Measurements from ENCODE around the gene FGFR2. TPM values are rescaled to one million over a fixed set of nuclear protein-coding genes. Genes with fewer than 3 reads are reported as not detected.
"Not testable (repeated sequence)": the region's sequence is repeated elsewhere in the genome, so short reads cannot be mapped to it uniquely, and the experiment has no call there.

Gene FGFR2
- total RNA-seq, 1 experiment from 2014 or later, result 19.7 TPM

DNA sequence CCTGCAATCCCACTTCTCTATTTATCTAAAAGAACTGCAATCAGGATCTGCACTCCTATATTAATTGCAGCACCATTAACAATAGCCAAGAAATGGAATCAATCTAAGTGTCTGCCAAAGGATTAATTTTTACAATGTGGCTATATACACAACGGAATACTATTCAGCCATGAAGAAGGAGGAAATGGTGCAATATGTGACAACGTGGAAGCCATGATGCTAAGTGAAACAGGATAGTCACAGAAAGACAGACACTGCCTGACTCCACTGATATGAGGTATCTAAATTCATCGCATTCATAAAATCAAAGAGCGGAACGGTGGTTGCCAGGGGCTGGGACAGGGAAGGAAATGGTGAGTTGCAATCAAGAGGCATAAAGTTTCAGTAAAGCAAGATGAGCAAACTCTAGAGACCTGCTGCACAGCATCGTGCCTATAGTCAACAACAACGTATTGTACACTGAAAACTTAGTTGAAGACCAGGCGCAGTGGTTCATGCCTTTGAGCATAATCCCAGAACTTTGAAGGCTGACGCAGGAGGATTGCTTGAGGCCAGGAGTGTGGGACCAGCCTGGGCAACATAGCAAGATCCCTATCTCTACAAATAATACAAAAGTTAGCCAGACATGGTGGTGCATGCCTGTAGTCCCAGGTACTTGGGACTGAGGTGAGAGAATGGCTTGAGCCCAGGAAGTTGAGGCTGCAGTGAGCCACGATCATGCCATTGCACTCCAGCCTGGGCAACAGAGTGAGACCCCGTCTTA, 76.3 kb downstream of the FGFR2 start:
- BruUV-seq (replicated peaks), result no TSS peak
- DNase-seq (ENCODE audit: low read depth, low spot score) (no peak), ATAC-seq (no peak)
- H3K4me2 ChIP-seq (ENCODE audit: low read length), result no peak overlapping the region
- H3K9ac ChIP-seq (ENCODE audit: low read length), result no peak overlapping the region
- H4K20me1 ChIP-seq (ENCODE audit: insufficient read depth), result no peaks in the 10 kb centered on the region
- ChIA-PET CTCF (no interaction called here), POLR2A (no interaction called here), RAD21 (ENCODE audit: low non-redundant PET in 1 of 2, low total read pairs in 2 of 2, uncharacterized antibody in 2 of 2, unreplicated experiment in 2 of 2) (no interaction called here)
- H3K9me3 ChIP-seq (ENCODE audit: control insufficient read depth in 1 of 2, insufficient read depth in 1 of 2, low read depth in 1 of 2, low read length in 2 of 2), result no peaks in the 10 kb centered on the region
- no peaks in the 10 kb centered on the region for H3K79me2 ChIP-seq (ENCODE audit: insufficient read depth, low read length)
- no peaks in the 10 kb centered on the region for H3K9me2 ChIP-seq (ENCODE audit: insufficient read depth)
- H3K4me1 ChIP-seq (ENCODE audit: control insufficient read depth in 1 of 2, insufficient read depth in 2 of 2, low read length in 2 of 2), result no peaks in the 10 kb centered on the region
- H3K36me3 ChIP-seq (ENCODE audit: control insufficient read depth in 1 of 2, insufficient read depth in 2 of 2, low read length in 2 of 2), result no peaks in the 10 kb centered on the region
- H3K27ac ChIP-seq (ENCODE audit: low read depth, low read length), result no peak overlapping the region
- no peaks in the 10 kb centered on the region for H3K27me3 ChIP-seq (ENCODE audit: insufficient read depth, low read length)
- H3K4me3 ChIP-seq (replicated peaks in 1 of 2; ENCODE audit: low read depth in 1 of 2, low read length in 2 of 2), result no peak overlapping the region
- intact Hi-C loops (cut with micrococcal nuclease), result no loop called here
- no peak overlapping the region for H2AFZ ChIP-seq (ENCODE audit: low read depth, low read length, poor library complexity, severe bottlenecking)
- TF ChIP-seq EGR1 (IDR thresholded peaks at IDR 0.05; ENCODE audit: low read depth) (no peak), YY1 (IDR thresholded peaks at IDR 0.05; ENCODE audit: extremely low read depth, insufficient replicate concordance, low read depth, low read length) (no peak), SIN3A (IDR thresholded peaks at IDR 0.05; ENCODE audit: low read depth) (no peak), SRF (IDR thresholded peaks at IDR 0.05; ENCODE audit: low read depth) (no peak), ATF3 (IDR thresholded peaks at IDR 0.05) (no peak), JUND (IDR thresholded peaks at IDR 0.05) (no peak), FOSL1 (IDR thresholded peaks at IDR 0.05; ENCODE audit: low read depth) (no peak), POLR2A (IDR thresholded peaks at IDR 0.05; ENCODE audit: borderline replicate concordance, extremely low read depth, insufficient read depth, insufficient read length) (no peak), POLR2AphosphoS5 (IDR thresholded peaks at IDR 0.05; ENCODE audit: low read depth, low read length) (no peak), CBX3 (IDR thresholded peaks at IDR 0.05; ENCODE audit: low read depth) (no peak)
- TF ChIP-seq, protein P1, sequence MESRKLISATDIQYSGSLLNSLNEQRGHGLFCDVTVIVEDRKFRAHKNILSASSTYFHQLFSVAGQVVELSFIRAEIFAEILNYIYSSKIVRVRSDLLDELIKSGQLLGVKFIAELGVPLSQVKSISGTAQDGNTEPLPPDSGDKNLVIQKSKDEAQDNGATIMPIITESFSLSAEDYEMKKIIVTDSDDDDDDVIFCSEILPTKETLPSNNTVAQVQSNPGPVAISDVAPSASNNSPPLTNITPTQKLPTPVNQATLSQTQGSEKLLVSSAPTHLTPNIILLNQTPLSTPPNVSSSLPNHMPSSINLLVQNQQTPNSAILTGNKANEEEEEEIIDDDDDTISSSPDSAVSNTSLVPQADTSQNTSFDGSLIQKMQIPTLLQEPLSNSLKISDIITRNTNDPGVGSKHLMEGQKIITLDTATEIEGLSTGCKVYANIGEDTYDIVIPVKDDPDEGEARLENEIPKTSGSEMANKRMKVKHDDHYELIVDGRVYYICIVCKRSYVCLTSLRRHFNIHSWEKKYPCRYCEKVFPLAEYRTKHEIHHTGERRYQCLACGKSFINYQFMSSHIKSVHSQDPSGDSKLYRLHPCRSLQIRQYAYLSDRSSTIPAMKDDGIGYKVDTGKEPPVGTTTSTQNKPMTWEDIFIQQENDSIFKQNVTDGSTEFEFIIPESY (IDR thresholded peaks at IDR 0.05; ENCODE audit: extremely low read depth, insufficient replicate concordance, low read length), result no peak
- TF ChIP-seq, protein P2, sequence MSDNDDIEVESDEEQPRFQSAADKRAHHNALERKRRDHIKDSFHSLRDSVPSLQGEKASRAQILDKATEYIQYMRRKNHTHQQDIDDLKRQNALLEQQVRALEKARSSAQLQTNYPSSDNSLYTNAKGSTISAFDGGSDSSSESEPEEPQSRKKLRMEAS (IDR thresholded peaks at IDR 0.05), result no peak

DNA sequence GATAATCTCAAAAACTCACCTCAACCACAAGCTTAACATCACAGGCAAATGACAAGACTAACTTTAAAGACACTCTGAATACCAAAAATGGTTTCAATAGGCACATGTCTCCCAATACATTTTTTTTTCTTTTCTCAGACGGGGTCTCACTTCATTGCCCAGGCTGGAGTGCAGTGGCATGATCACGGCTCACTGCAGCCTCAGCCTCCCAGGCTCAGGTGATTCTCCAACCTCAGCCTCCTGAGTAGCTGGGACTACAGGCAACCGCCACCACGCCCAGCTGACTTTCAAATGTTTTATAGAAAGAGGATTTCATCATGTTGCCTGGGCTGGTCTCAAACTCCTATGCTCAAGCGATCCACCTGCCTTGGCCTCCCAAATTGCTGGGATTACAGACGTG, 77.7 kb downstream of the FGFR2 start:
- H3K9me3 ChIP-seq (ENCODE audit: control insufficient read depth in 1 of 2, insufficient read depth in 1 of 2, low read depth in 1 of 2, low read length in 2 of 2); H3K27me3 ChIP-seq (ENCODE audit: insufficient read depth, low read length); H3K36me3 ChIP-seq (ENCODE audit: control insufficient read depth in 1 of 2, insufficient read depth in 2 of 2, low read length in 2 of 2); RAD21 ChIA-PET (ENCODE audit: low non-redundant PET in 1 of 2, low total read pairs in 2 of 2, uncharacterized antibody in 2 of 2, unreplicated experiment in 2 of 2); DNase-seq (ENCODE audit: low read depth, low spot score); H3K4me3 ChIP-seq (replicated peaks in 1 of 2; ENCODE audit: low read depth in 1 of 2, low read length in 2 of 2); ATAC-seq; H2AFZ ChIP-seq (ENCODE audit: low read depth, low read length, poor library complexity, severe bottlenecking); H3K9ac ChIP-seq (ENCODE audit: low read length); intact Hi-C loops (cut with micrococcal nuclease); POLR2A ChIA-PET; H3K79me2 ChIP-seq (ENCODE audit: insufficient read depth, low read length); H3K4me2 ChIP-seq (ENCODE audit: low read length); BruUV-seq (replicated peaks); H4K20me1 ChIP-seq (ENCODE audit: insufficient read depth); CTCF ChIA-PET; H3K4me1 ChIP-seq (ENCODE audit: control insufficient read depth in 1 of 2, insufficient read depth in 2 of 2, low read length in 2 of 2); H3K9me2 ChIP-seq (ENCODE audit: insufficient read depth); H3K27ac ChIP-seq (ENCODE audit: low read depth, low read length): not testable (repeated sequence)
